HG02840 (cell line): ENCODE data around the gene UBAC1.
"Not testable (repeated sequence)": the region's sequence is repeated elsewhere in the genome, so short reads cannot be mapped to it uniquely, and the experiment has no call there.

Experiments used
- ATAC-seq: cut with Tn5 transposase; IDR thresholded peaks from one replicate; pipeline ENCODE4 v1.9.1; 2021; ENCODE audit warnings: mild to moderate bottlenecking, moderate library complexity, moderate number of reproducible peaks; ENCODE audit not compliant: unreplicated experiment, low FRiP score

UBAC1 gene

GRCh38 chr9:135905380-135906258, 55.6 kb downstream of the UBAC1 start:
- no peak for ATAC-seq

DNA sequence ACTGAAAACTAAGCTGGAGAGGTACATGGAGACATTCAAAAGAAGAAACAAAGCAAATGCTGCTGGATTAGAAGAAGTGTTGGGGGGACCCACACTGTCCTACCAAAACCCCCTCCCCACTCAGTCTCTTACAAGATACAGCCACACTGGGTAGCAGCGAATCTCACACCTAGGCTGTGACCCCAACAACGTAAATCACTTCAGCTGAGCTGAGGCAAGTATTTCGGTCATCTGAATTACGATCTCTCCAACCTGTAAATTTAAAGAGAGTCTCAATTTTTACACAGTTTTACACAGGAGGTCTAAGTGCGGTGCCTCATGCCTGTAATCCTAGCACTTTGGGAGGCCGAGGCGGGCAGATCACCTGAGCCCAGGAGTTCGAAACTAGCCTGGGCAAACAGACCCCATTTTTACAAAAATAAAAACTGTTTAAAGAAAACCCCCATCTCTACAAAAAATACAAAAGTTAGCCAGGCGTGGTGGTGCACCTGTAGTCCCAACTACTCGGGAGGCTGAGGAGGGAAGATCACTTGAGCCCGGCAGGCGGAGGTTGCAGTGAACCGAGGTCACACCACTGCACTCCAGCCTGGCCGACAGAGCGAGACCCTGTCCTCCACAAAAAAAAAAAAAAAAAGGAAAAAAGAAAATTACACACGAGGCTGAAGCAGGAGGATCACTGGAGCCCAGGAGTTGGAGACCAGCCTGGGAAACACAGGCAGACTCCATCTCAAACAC, 57.2 kb downstream of the UBAC1 start:
- no peak for ATAC-seq

DNA sequence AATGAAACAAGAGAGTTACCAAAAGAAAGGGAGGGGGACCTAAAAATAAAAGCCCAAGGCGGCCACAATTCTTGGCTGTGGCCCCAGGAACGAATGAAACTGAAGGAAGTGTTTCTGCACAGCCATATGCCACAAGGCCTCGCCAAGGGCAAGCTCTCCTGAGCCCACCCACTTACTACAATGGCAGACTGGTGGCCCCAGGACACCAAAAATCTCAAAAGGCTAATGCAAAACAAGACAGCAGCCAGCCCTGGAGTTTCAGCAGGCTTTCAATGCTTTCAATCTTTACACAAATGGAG, 57.9 kb downstream of the UBAC1 start:
- ATAC-seq: no peak

DNA sequence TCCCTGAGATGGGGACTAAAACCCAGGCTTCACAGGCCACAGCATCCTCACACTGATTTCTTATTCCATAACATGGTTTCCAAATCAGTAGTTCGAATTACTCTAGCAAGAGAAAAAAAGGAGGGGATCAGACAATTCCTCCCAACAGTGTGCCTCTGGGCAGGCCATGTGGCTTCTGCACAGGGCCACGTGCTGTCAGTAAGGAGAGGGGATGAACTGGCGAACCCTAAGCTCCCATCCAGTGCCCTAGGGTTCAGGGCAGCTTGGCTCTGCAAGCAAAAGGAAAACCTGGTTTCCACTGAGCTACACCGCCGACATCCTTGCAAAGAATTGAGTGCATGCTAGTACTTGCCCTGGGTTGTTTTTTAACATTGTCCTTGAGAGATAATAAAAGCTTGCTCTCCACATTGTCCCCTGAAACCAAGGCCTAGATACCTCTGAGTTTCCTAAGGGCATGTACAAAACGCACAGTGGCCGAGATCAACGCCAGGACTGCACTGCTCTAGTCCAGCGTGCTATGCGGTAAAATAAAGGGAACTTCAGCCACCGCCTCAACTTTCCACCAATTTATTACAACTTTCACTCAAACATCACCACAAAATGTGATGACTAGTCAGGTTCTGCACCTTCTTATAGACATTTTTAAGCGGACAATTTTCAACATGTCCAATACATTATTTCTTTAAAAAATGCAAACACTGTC, 58.4 kb downstream of the UBAC1 start:
- no peak for ATAC-seq

DNA sequence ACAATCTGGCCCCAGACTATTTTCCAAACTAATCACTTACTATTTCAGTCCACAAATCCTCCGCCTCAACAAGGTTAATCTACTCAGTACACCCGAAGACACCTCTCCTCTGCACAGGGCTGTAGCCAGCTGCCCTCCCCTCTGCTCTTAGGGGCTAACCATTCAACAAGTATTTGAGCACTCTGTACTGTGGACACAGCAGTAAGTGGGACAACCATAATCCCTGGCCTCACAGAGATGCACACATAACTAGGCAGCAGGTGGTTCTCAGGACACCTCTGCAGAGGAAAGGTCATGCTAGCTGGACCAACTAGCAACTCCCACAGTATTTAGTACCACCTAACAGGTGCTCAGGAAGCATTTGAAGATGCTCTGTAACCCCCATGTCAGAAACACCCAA, 59.3 kb downstream of the UBAC1 start:
- no peak for ATAC-seq

DNA sequence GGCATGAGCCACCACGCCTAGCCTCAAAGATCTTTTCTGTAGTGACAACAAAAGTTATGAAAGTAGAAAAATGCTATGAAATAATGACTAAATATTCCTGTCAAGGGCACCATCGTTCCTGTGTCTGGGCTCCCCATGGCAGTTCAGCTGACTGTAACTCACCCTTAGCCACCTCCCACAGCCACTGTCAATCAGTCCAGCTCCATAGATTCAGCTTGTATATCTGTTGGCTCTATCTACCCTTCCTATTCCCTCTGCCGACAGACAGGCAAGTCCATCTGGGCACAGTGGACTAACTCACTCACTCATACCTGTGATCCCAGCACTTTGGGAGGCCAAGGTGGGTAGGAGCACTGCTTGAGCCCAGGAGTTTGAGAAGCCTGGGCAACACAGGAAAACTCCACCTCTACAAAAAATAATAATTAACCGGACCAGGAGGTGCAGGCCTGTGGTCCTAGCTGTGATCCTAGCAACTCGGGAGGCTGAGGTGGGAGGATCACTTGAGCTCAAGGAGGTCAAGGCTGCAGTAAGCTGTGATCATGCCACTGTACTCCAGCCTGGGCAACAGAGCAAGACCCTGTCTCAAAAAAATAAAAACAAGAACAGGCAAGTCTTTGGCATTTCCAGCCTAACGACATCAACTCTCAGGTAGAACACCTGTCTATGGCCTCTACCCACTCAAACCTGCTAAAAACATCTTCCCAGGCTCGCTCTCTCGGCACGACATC, 60.0 kb downstream of the UBAC1 start:
- no peak for ATAC-seq

DNA sequence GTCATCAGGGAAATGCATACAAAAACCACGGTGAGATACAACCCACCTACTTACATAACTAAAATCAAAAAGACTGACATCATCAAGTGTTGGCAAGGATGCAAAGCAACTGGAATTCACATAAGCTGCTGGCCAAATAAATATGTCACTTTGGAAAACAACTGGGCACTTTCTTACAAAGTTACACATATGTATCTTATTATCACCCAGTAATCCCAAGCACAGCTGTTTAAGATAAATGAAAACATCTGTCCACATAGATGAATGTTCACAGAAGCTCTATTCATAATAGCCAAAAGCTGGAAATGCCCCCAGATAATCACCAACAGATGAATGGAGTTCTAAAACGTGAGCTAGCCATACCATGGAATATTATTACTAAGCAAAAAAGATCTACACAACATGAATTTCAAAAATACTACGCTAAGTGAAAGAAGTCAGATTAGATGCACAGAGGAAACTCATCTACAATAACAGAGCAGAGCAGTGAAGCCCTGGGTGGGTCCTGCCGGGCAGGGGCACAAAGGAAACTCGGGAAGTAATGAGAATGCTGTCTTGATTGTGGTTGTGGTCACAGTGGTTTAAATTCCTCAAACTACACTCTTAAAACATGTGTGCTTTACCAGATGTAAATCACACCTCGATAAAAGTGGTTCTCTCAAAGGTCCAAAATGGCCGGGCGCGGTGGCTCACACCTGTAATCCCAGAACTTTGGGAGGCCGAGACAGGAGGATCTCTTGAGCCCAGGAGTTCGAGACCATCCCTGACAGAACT, 62.4 kb downstream of the UBAC1 start:
- ATAC-seq: no peak

DNA sequence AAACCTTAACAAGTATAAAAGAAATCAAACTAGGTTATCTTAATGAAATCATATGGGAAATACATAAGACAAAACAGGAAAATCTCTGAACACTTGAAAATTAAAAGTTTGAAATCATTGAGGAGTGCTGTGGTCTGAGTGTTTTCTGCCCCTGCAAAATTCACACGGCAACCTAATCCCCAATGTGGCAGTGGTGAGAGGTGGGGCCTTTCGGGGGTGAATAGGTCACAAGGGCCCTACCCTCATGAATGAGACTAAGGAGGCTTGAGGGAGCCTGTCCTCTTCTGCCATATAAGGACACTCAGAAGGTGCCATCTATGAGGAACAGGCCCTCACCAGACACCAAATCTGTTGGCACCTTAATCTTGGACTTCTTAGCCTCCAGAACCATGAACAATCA, 64.5 kb downstream of the UBAC1 start:
- ATAC-seq: no peak

DNA sequence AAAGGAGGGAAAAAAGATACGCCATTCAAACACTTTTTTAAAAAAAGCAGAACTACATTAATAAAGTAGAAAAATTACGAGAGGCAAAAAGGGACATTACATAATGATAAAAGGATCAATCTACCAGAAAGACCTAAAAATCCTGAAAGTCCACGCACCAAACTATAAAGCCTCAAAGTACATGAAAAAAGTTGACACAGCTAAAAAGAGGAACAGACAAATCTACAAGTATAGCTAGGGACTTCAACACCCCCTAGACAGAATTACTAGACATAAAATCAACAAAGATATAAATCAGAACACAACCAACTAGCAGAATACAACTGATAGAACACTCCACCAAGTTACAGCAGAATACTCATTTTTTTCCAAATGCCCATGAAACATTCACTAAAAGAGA, 65.0 kb downstream of the UBAC1 start:
- no peak for ATAC-seq

- no peak for ATAC-seq
Measured at GRCh38 chr9:135895202-135895848, 65.8 kb downstream of the UBAC1 start.

DNA sequence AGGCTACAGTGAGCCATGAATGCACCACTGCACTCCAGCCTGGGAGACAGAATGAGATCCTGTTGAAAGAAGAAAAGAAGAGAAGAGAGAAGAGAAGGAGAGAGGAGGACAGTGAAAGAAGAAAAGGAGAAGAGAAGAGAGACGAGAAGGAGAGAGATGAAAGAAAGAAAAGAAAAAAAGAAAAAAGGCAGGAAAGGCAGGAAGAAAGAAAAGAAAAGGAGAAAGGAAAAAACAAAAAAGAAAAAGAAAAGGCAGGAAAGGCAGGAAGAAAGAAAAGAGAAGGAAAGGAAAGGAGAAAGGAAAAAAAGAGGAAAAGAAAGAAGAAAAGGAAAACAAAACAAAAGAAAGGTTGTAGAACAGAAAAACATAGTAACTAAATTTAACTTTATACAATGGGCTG, 68.1 kb downstream of the UBAC1 start:
- no peak for ATAC-seq

GRCh38 chr9:135892327-135892726, 68.8 kb downstream of the UBAC1 start:
- ATAC-seq: not testable (repeated sequence)

- ATAC-seq: no peak
Measured at GRCh38 chr9:135891027-135891631, 70.0 kb downstream of the UBAC1 start.

DNA sequence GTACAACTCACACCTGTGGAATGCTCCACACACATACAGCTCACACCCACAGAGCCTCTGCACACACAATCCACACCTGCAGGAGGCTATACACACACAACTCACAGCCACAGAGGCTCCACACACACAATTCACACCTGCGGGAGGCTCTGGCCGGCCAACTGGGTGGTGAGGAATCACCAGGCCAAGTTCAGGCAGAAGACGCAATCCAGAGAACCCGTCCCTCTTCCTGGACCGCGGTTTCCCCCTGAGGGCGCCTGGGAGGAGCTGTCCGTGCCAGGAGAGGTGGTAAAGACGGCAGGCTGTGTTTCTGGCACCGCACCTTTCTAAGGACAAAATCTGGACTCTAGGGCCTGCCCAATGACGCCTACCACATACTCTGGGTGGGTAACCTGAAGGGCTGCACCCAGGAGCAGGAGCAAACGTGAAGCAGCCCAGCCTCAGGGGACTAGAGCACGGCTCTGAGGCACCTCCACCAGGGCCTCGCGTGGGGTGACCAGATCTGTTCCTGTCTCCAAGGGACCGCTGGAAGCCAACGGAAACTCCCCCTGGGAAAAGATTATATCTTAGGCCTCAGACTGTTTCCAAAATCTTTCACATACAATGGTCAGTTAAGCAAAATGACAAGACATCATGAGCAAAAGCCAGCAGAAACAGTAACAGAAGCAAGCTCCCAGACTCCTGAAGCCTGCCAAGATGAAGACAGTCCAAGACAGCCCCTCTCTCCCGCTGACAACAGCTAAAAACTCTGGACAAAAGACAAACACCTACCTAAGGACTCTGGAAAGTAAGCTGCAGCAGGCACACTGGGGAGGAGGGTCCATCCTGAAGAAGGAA, 70.8 kb downstream of the UBAC1 start:
- ATAC-seq: no peak

GRCh38 chr9:135889564-135890189, 71.5 kb downstream of the UBAC1 start:
- no peak for ATAC-seq

DNA sequence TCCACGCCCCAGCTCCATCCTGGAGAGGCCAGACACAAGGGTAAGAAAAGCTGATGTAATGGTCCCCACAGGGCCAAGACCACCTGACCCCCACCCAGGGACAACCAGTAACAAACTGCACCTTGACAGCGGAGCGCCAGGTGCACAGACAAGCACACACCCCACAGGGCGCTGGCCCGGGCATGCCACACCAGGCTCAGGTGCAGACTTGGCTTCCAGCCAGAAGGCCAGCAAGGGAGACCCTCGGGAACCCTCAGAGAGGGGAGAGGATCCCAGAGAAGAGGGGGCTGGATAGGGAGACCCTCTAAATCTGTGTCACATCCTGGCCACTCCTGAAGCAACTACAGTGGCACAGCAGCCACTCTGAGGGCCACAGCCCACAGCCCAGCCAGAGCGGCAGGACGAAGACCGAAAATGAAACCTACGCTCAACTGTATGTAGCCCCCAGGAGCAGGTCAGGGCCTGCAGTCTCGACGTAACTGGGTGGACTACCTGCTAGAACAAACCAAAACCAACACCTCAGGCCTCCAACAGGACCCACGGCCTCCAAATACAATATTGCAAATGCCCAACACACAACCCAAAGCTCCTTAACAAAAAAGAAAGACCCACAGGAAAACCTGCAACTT, 72.3 kb downstream of the UBAC1 start:
- no peak for ATAC-seq

- no peak for ATAC-seq
Measured at GRCh38 chr9:135888126-135888765, 72.9 kb downstream of the UBAC1 start.
